Measurements from ENCODE around the gene TANC1. TPM values are rescaled to one million over a fixed set of nuclear protein-coding genes. Genes with fewer than 3 reads are reported as not detected.

TANC1 gene
- total and polyA plus RNA-seq, 5 donors: 22.8 to 75.8 (median 46.5) TPM

- Histone ChIP-seq H3K4me1 (ENCODE audit: control insufficient read depth, insufficient read depth, low read length) (no peaks in the 10 kb centered on the region), H3K9me3 (ENCODE audit: control insufficient read depth, low read length) (no peaks in the 10 kb centered on the region), H3K4me3 (ENCODE audit: low read length) (no peak overlapping the region), H3K27me3 (ENCODE audit: control insufficient read depth, insufficient read depth) (no peaks in the 10 kb centered on the region), H3K27ac (ENCODE audit: low read length) (no peak overlapping the region)
- 100% methylated on average over 1 of the region's 1 CpG for WGBS
- no peak for ATAC-seq
- intact Hi-C loops (cut with DNase I): no loop called here
- DNase-seq: no peak
These were observed 6.4 kb upstream of the TANC1 start for GRCh38 chr2:158962074-158962473.

DNA sequence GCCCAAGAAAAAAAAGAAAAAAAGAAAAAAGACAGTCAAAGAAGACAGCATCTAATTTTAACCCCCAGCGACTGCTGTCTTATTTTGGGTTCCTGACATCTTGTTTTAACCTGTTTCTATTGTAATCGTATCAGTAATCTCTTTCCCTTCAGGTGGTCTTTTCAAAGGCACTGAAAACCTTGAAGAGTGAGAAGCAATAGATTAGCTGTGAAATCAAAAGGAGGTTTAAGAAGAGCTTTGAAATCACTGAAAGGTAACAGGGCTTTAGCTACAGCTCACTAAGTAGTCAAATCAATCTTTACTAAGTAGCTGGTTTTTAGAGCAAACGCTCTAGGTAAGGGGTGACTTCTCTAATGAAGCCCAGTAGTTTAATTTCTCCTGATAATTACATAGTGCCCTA lies 5.4 kb upstream of the TANC1 start:
- ATAC-seq: no peak

DNA sequence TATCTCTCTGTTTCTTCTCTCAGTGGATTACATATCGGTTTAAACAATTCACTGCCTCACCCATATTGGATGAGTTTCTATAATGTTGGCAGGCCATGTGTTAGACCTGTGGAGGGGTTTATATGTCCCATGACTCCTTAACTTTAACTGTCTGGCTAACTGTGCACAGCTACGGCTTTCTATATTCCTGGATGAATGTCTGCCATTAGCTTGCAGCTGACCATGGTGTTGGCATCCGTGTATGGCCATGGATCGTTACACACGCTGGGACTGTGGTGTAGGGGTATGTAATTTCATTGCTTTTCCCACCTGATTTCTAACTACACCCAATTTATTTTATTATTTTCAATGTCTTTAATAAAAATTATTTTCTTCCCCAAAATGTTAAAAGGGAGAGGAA lies 3.3 kb upstream of the TANC1 start:
- H3K27ac ChIP-seq (ENCODE audit: low read length): peak overlapping the region; percentile 48
- H3K27me3 ChIP-seq (ENCODE audit: control insufficient read depth, insufficient read depth): no peaks in the 10 kb centered on the region
- DNase-seq (no peak), ATAC-seq (no peak)
- H3K9me3 ChIP-seq (ENCODE audit: control insufficient read depth, low read length): no peaks in the 10 kb centered on the region
- peak overlapping the region; percentile 23 for H3K4me3 ChIP-seq (ENCODE audit: low read length)
- 54% methylated on average over 5 of the region's 5 CpGs for WGBS
- intact Hi-C loops (cut with DNase I): loop anchor here in 3 of 4 donors (5.0 kb wide), 3 partner anchors 63 to 152 kb away; no protein-coding TSS in a partner anchor
- peaks cover 2% of the 10 kb centered on the region for H3K4me1 ChIP-seq (ENCODE audit: control insufficient read depth, insufficient read depth, low read length)

More for the DNA sequence above, 5.4 kb upstream of the TANC1 start:
- intact Hi-C loops (cut with DNase I): no loop called here
- Histone ChIP-seq H3K4me3 (ENCODE audit: low read length) (no peak overlapping the region), H3K27ac (ENCODE audit: low read length) (no peak overlapping the region), H3K27me3 (ENCODE audit: control insufficient read depth, insufficient read depth) (no peaks in the 10 kb centered on the region), H3K9me3 (ENCODE audit: control insufficient read depth, low read length) (no peaks in the 10 kb centered on the region), H3K4me1 (ENCODE audit: control insufficient read depth, insufficient read depth, low read length) (peaks cover 2% of the 10 kb centered on the region)
- DNase-seq: no peak
- WGBS: 77% methylated on average over 3 of the region's 3 CpGs

DNA sequence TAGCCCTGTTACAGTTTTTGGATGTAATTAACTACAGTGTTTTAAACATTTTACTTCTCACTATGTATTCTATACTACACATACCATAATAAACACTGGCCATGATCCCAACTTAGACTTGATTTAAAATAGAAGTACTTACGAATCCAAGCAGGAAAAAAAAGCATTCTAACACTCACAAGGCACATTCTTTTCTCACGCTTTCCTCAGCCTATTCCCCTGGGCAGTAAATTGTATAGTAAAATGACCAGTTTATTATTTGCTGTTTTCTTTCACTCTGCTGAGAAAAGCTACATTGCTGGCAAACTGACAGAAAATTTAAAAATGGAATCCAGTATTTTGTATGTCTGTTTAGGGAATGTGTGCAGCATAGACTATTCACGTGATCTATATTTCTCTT lies 2.8 kb upstream of the TANC1 start:
- 53% methylated on average over 3 of the region's 3 CpGs for WGBS

DNA sequence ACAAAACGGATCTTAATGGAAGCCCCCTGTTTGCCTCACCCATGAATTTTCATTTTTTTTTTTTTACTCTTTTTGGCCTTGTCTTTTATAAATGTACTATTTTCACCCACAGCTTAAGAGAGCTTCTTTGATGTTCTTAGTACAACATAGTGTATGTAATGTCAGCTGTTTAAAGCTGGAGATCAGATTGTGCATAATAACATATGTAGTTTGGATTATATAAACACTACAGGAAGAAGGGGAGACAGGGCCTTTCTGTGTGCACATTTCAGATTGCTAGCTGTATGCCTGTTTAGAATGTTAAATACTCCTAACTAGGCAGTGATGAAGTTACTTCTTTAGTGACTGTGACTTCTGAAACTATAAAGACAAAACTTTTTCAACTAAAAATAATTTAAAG lies 2.1 kb upstream of the TANC1 start:
- WGBS: 60% methylated on average over 1 of the region's 1 CpG
- DNase-seq (no peak), ATAC-seq (no peak)
- Histone ChIP-seq H3K4me1 (ENCODE audit: control insufficient read depth, insufficient read depth, low read length) (peaks cover 2% of the 10 kb centered on the region), H3K27ac (ENCODE audit: low read length) (no peak overlapping the region), H3K9me3 (ENCODE audit: control insufficient read depth, low read length) (no peaks in the 10 kb centered on the region), H3K4me3 (ENCODE audit: low read length) (no peak overlapping the region), H3K27me3 (ENCODE audit: control insufficient read depth, insufficient read depth) (no peaks in the 10 kb centered on the region)
- intact Hi-C loops (cut with DNase I): loop anchor here in 3 of 4 donors (5.0 kb wide), 3 partner anchors 64 to 151 kb away; no protein-coding TSS in a partner anchor

More for the DNA sequence above, 2.8 kb upstream of the TANC1 start:
- no peaks in the 10 kb centered on the region for H3K9me3 ChIP-seq (ENCODE audit: control insufficient read depth, low read length)
- ATAC-seq: no peak
- no peak overlapping the region for H3K4me3 ChIP-seq (ENCODE audit: low read length)
- no peak overlapping the region for H3K27ac ChIP-seq (ENCODE audit: low read length)
- no peak for DNase-seq
- H3K27me3 ChIP-seq (ENCODE audit: control insufficient read depth, insufficient read depth): no peaks in the 10 kb centered on the region
- intact Hi-C loops (cut with DNase I): loop anchor here in 3 of 4 donors (5.0 kb wide), 3 partner anchors 63 to 152 kb away; no protein-coding TSS in a partner anchor
- H3K4me1 ChIP-seq (ENCODE audit: control insufficient read depth, insufficient read depth, low read length): peaks cover 2% of the 10 kb centered on the region

- H3K4me3 ChIP-seq (ENCODE audit: low read length): peak overlapping the region; percentile 72
- peak in 1 of 2 donors; percentile 1 for ATAC-seq
- H3K27me3 ChIP-seq (ENCODE audit: control insufficient read depth, insufficient read depth): no peaks in the 10 kb centered on the region
- H3K27ac ChIP-seq (ENCODE audit: low read length): peak overlapping the region; percentile 95
- no peaks in the 10 kb centered on the region for H3K9me3 ChIP-seq (ENCODE audit: control insufficient read depth, low read length)
- H3K4me1 ChIP-seq (ENCODE audit: control insufficient read depth, insufficient read depth, low read length): peaks cover 3% of the 10 kb centered on the region
- WGBS: 33% methylated on average over 12 of the region's 12 CpGs
- intact Hi-C loops (cut with DNase I): loop anchor here in 3 of 4 donors (5.0 kb wide), 3 partner anchors 65 to 150 kb away; no protein-coding TSS in a partner anchor
- DNase-seq: peak in 1 of 3 donors; percentile 70
These were observed 1.2 kb upstream of the TANC1 start for GRCh38 chr2:158967114-158967730.

- peak; percentile 75 to 77 for ATAC-seq
- Histone ChIP-seq H3K4me1 (ENCODE audit: control insufficient read depth, insufficient read depth, low read length) (peaks cover 5% of the 10 kb centered on the region), H3K9me3 (ENCODE audit: control insufficient read depth, low read length) (no peaks in the 10 kb centered on the region), H3K27ac (ENCODE audit: low read length) (peak overlapping the region; percentile 95), H3K4me3 (ENCODE audit: low read length) (peak overlapping the region; percentile 72), H3K27me3 (ENCODE audit: control insufficient read depth, insufficient read depth) (no peaks in the 10 kb centered on the region)
- 3% methylated on average over 31 of the region's 31 CpGs for WGBS
- peak; percentile 65 to 87 (median 86) for DNase-seq
- intact Hi-C loops (cut with DNase I): loop anchor here in 3 of 4 donors (5.0 kb wide), 3 partner anchors 66 to 149 kb away; no protein-coding TSS in a partner anchor
These were observed 577 bp upstream of the TANC1 start for GRCh38 chr2:158967731-158968395.

DNA sequence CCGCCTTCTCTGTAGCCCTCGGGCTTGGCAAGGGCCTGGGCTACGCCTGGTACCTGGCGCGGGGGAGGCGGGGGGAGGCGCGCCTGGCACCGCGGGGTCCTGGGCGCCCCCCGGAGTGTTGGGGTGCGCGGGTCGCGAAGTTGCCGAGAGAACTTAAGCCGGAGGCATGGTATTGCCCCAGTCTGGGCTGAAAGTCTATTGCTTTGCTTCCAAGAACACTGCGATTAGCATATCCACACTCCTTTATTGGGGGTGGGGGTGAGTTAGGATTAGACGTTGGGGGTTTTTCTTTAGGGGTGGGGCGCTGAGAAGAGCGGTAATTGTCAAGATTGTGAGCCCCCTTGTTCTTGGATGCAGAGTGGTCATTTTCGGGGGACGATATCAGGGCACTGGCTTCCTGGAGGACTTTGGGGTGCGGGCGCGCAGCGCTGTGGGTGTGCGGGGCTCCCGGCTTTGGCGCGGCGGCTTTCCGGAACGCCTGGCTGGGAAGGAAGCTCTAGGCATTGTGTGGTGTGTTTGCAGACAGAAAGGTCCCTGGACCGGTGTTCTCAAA lies 798 bp downstream of the TANC1 start:
- H3K9me3 ChIP-seq (ENCODE audit: control insufficient read depth, low read length): no peaks in the 10 kb centered on the region
- intact Hi-C loops (cut with DNase I): loop anchor here in 3 of 4 donors (5.0 kb wide), 3 partner anchors 67 to 148 kb away; no protein-coding TSS in a partner anchor
- peak overlapping the region; percentile 72 for H3K4me3 ChIP-seq (ENCODE audit: low read length)
- under 1% methylated on average over 36 of the region's 36 CpGs for WGBS
- ATAC-seq (peak; percentile 3 to 10), DNase-seq (no peak)
- peak overlapping the region; percentile 88 for H3K27ac ChIP-seq (ENCODE audit: low read length)
- H3K27me3 ChIP-seq (ENCODE audit: control insufficient read depth, insufficient read depth): no peaks in the 10 kb centered on the region
- peaks cover 9% of the 10 kb centered on the region for H3K4me1 ChIP-seq (ENCODE audit: control insufficient read depth, insufficient read depth, low read length)

DNA sequence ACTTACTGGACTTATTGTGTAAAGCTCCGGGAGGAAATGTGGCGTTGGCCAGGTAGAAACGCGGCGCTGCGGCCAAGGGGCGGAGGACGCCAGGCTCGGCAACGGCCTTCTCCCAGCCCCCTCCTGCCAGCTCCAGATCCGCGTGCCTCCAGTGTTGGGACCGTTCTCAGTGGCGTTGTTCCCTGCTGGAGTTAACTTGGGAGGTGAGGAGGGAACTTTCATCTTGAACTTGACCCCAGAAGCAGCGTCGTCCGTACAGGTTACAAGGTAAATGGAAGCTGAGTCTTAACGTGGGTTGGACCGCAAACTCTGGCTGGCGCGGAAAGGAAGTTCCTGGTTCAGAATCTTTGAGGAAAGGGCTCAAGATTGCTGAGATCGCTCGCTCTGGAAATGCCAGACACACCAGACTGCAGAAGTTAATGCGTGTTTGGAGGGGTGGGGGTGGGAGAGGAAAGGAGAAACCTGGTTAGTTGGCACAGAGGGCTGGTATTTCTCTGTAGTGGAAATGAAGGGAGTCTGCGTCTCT lies 1.3 kb downstream of the TANC1 start:
- H3K4me1 ChIP-seq (ENCODE audit: control insufficient read depth, insufficient read depth, low read length): peaks cover 9% of the 10 kb centered on the region
- ATAC-seq (peak; percentile 22 to 40), DNase-seq (peak; percentile 34 to 78 (median 73))
- peak overlapping the region; percentile 88 for H3K27ac ChIP-seq (ENCODE audit: low read length)
- intact Hi-C loops (cut with DNase I): loop anchor here (5.0 to 10.0 kb wide), 5 partner anchors 55 to 148 kb away; no protein-coding TSS in a partner anchor
- no peaks in the 10 kb centered on the region for H3K9me3 ChIP-seq (ENCODE audit: control insufficient read depth, low read length)
- no peaks in the 10 kb centered on the region for H3K27me3 ChIP-seq (ENCODE audit: control insufficient read depth, insufficient read depth)
- 0% methylated on average over 25 of the region's 25 CpGs for WGBS
- H3K4me3 ChIP-seq (ENCODE audit: low read length): peak overlapping the region; percentile 72

- DNase-seq (no peak), ATAC-seq (no peak)
- no peaks in the 10 kb centered on the region for H3K9me3 ChIP-seq (ENCODE audit: control insufficient read depth, low read length)
- H3K4me1 ChIP-seq (ENCODE audit: control insufficient read depth, insufficient read depth, low read length): peaks cover 9% of the 10 kb centered on the region
- H3K27ac ChIP-seq (ENCODE audit: low read length): peak overlapping the region; percentile 88
- intact Hi-C loops (cut with DNase I): loop anchor here in 1 of 4 donors (10.0 kb wide), 2 partner anchors 55 to 125 kb away; no protein-coding TSS in a partner anchor
- 9% methylated on average over 3 of the region's 3 CpGs for WGBS
- no peaks in the 10 kb centered on the region for H3K27me3 ChIP-seq (ENCODE audit: control insufficient read depth, insufficient read depth)
- H3K4me3 ChIP-seq (ENCODE audit: low read length): peak overlapping the region; percentile 72
These were observed 1.9 kb downstream of the TANC1 start for GRCh38 chr2:158970241-158970751.
